Activated naive CD8-positive, alpha-beta T cell (primary cell): ENCODE measurements around the gene EXOC3L4.

Experiments
- H3K27ac Mint-ChIP-seq: one replicate; pipeline ENCODE4 v1.8.0; 2021; ENCODE audit warnings: mixed read lengths
- H3K27me3 Mint-ChIP-seq: one replicate; pipeline ENCODE4 v1.8.0; 2021; ENCODE audit warnings: mixed read lengths
- H3K36me3 Mint-ChIP-seq: one replicate; pipeline ENCODE4 v1.8.0; 2021; ENCODE audit warnings: mixed read lengths
- H3K4me1 Mint-ChIP-seq: one replicate; pipeline ENCODE4 v1.8.0; 2021; ENCODE audit warnings: low read depth, mixed read lengths
- H3K4me3 Mint-ChIP-seq: one replicate; pipeline ENCODE4 v1.8.0; 2021; ENCODE audit warnings: mild to moderate bottlenecking, mixed read lengths
- H3K9me3 Mint-ChIP-seq: one replicate; pipeline ENCODE4 v1.8.0; 2021; ENCODE audit warnings: low read depth, mixed read lengths

The EXOC3L4 gene

GRCh38 chr14:103096387-103096786, 1.9 kb downstream of the EXOC3L4 start:
- no peak overlapping the region for H3K4me3 Mint-ChIP-seq
- H3K36me3 Mint-ChIP-seq = no peaks in the 10 kb centered on the region
- no peaks in the 10 kb centered on the region for H3K4me1 Mint-ChIP-seq
- no peaks in the 10 kb centered on the region for H3K9me3 Mint-ChIP-seq
- no peak overlapping the region for H3K27ac Mint-ChIP-seq
- peaks cover 2% of the 10 kb centered on the region for H3K27me3 Mint-ChIP-seq

DNA sequence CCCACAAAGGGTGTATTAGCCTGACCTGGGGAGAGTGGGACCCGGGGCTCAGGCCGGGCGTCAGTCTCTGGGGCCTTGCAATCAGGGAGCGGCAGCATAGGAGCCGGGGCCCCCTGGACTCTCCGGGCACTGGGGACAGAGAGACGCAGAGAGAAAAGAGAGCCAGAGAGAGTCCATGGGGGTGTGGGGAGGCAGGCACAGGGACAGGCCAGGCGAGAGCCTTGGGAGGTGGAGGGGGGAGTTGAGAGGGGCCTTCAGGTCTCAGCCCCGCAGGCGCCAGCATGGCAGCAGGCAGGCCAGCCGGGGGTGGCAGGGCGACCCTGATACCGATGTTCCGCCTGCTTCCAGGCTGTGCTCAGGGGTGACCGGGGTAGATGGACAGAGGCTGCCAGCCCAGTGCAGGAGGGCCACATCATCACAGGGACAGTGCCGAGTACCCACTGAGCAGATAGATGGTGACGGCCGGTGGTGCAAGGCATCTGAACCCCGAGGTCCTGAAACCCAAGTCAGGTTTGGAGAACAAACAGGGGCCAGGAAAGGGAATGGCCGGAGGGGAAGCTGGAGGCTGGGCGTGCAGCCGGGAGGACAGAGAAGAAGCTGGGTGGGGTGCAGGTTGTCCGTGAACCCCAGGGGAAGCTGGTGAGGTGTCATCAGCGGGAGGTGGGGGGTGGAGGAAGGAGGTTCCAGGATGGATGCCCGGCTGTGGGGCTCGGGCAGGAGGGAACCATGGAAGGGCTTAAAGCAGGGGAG, 2.9 kb downstream of the EXOC3L4 start:
- H3K27me3 Mint-ChIP-seq = peaks cover 5% of the 10 kb centered on the region
- H3K4me3 Mint-ChIP-seq = no peak overlapping the region
- H3K27ac Mint-ChIP-seq = no peak overlapping the region
- H3K4me1 Mint-ChIP-seq = no peaks in the 10 kb centered on the region
- H3K36me3 Mint-ChIP-seq = no peaks in the 10 kb centered on the region
- no peaks in the 10 kb centered on the region for H3K9me3 Mint-ChIP-seq

DNA sequence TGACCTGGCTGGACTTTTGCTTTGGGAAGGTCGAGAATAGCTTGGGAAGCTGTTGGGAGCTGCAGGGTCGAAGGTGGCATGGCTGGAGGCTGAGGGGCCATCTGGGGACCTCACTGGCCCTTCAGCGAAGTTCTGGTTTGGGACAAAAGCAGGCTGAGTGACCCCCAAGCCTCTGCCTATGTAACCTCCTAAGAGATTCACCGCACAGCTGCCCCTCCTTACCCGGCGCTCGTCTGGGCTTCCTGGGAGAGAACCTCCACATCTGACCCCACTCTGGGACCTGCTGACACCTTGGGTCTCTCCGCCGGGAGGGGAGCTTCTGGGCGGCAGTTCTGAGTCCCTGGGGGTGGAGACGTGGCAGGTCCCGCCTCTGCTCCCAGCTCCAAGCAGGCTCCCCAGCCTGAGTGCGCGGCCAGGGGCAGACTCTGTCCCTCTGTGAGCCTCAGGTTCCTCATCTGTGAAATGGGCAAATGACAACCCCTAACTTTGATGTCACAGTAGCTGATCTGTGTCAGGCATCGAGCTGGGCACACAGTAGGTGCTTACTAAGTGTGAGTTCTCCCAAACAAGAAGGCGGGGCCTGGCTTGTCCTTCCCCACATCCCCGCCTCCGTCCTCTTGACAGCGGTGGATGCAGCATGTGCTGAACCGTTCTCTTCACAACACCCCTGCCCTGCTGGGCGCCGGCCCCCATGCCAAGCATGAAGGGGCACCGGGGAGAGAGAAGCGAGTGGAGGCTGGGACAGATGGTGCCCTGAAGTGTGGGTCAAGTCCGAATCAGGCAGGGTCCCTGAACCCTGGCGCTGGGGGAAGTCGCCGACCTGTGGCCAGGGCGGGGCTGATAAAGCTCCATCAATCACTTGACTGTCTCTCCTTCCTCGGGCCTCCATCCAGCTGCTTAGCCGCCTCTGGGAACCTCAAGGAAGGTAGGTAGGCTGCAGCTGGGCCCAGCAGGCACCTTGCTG, 3.8 kb downstream of the EXOC3L4 start:
- Mint-ChIP-seq H3K27me3 (peaks cover 5% of the 10 kb centered on the region), H3K27ac (no peak overlapping the region), H3K4me3 (no peak overlapping the region), H3K36me3 (no peaks in the 10 kb centered on the region), H3K4me1 (no peaks in the 10 kb centered on the region), H3K9me3 (no peaks in the 10 kb centered on the region)

- Mint-ChIP-seq H3K36me3 (no peaks in the 10 kb centered on the region), H3K27ac (no peak overlapping the region), H3K9me3 (no peaks in the 10 kb centered on the region), H3K4me1 (peaks cover 2% of the 10 kb centered on the region), H3K27me3 (peaks cover 9% of the 10 kb centered on the region), H3K4me3 (no peak overlapping the region)
Measured at GRCh38 chr14:103099081-103099732, 4.7 kb downstream of the EXOC3L4 start.

DNA sequence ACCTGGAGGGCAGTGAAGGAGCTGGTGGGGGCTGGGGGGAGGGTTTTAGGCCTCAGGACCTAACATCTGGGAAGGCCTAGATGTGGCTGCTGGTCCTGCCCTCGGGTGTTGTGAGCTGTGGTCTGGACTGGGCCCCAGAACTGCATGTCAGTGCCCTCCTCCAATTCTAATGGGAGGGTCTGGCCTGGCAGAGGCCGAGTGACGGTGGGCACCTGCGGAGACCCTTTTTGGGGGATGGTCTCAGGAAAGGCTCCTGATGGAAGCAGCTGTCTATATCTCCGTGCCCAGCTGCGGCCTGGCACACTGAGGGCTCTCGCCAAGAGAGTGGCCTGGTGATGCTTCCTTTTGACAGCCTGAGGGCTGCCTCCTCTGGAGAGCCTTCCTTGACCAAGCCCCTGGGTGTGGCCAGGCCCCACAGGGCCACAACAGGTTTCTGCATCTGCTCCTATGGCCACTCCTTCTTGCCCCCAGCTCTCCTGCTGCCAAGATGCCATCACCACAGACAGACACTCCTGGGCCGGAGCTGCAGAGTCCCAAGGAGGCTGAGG, 5.3 kb downstream of the EXOC3L4 start:
- Mint-ChIP-seq H3K27ac (no peak overlapping the region), H3K4me3 (no peak overlapping the region), H3K4me1 (peaks cover 3% of the 10 kb centered on the region), H3K36me3 (no peaks in the 10 kb centered on the region), H3K27me3 (peaks cover 9% of the 10 kb centered on the region), H3K9me3 (no peaks in the 10 kb centered on the region)

GRCh38 chr14:103100281-103101121, 6.0 kb downstream of the EXOC3L4 start:
- H3K27me3 Mint-ChIP-seq = peaks cover 13% of the 10 kb centered on the region
- H3K4me3 Mint-ChIP-seq = no peak overlapping the region
- peaks cover 7% of the 10 kb centered on the region for H3K4me1 Mint-ChIP-seq
- no peak overlapping the region for H3K27ac Mint-ChIP-seq
- H3K9me3 Mint-ChIP-seq = no peaks in the 10 kb centered on the region
- no peaks in the 10 kb centered on the region for H3K36me3 Mint-ChIP-seq

- H3K9me3 Mint-ChIP-seq = no peaks in the 10 kb centered on the region
- peaks cover 13% of the 10 kb centered on the region for H3K27me3 Mint-ChIP-seq
- no peak overlapping the region for H3K4me3 Mint-ChIP-seq
- H3K4me1 Mint-ChIP-seq = peaks cover 9% of the 10 kb centered on the region
- H3K27ac Mint-ChIP-seq = no peak overlapping the region
- no peaks in the 10 kb centered on the region for H3K36me3 Mint-ChIP-seq
Measured at GRCh38 chr14:103101257-103101962, 6.9 kb downstream of the EXOC3L4 start.

DNA sequence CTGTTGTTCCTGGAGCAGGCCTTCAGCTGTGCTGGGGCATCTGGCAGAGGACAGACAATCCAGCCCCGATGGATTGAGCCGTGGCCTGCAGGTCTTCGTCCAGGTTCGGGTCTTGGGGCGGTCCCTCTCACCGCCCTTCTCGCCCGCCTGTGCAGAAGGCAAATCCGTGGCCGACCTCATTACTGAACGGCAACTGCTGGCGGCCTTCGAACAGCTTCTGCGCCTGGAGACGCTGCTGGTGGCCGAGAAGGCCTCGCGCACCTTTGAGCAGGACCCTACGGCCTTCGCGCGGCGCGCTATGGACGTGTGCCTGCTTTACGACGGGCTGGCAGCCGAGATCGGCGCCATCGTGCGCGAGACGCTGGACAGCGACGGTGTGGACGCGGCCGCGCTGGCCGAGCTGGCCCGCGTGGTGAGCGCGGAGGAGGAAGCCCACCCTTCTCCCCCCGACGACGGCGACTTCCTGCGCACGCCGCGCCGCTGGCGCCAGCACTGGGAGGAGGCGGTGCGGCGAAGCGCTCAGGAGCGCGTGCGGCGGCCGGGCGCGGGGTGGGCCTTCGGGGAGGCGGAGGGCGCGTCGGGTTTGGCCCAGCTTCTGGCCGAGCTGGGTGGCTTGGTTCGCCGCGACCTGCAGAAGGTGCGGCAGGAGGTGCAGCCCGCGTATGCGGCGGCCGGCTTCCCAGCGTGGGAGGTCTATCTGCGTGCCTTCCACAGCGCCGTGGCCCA, 7.6 kb downstream of the EXOC3L4 start:
- H3K4me1 Mint-ChIP-seq = peaks cover 9% of the 10 kb centered on the region
- peaks cover 13% of the 10 kb centered on the region for H3K27me3 Mint-ChIP-seq
- H3K36me3 Mint-ChIP-seq = no peaks in the 10 kb centered on the region
- H3K27ac Mint-ChIP-seq = no peak overlapping the region
- no peak overlapping the region for H3K4me3 Mint-ChIP-seq
- no peaks in the 10 kb centered on the region for H3K9me3 Mint-ChIP-seq

DNA sequence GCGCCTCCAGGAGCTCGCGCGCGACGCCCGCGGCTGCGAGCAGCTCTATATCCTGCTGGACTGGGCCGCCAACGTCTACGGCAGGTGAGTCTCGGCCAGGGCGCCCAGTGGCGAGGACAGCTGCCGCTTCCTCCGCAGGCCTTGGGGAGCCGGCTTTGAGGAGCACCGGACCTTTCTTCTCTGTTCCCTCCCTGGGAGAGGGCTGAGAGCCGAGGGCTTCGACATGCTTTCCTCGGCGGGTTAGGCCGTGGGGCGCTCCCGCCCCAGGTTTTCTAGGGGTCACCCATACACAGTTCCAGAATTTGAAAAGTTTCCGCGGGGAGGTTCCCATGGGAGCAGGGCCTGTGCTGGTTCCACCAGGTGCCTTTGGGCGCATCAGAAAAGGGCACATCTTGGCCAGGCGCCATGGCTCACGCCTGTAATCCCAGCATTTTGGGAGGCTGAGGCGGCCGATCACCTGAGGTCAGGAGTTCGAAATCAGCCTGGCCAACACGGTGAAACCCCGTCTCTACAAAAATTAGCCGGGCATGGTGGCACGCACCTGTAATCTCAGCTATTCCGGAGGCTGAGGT, 8.2 kb downstream of the EXOC3L4 start:
- H3K9me3 Mint-ChIP-seq = no peaks in the 10 kb centered on the region
- no peaks in the 10 kb centered on the region for H3K36me3 Mint-ChIP-seq
- H3K27ac Mint-ChIP-seq = no peak overlapping the region
- H3K4me3 Mint-ChIP-seq = no peak overlapping the region
- peaks cover 13% of the 10 kb centered on the region for H3K27me3 Mint-ChIP-seq
- peaks cover 9% of the 10 kb centered on the region for H3K4me1 Mint-ChIP-seq

GRCh38 chr14:103103461-103104388, 9.2 kb downstream of the EXOC3L4 start:
- no peaks in the 10 kb centered on the region for H3K9me3 Mint-ChIP-seq
- no peak overlapping the region for H3K4me3 Mint-ChIP-seq
- peaks cover 9% of the 10 kb centered on the region for H3K4me1 Mint-ChIP-seq
- H3K27ac Mint-ChIP-seq = no peak overlapping the region
- H3K27me3 Mint-ChIP-seq = peaks cover 13% of the 10 kb centered on the region
- no peaks in the 10 kb centered on the region for H3K36me3 Mint-ChIP-seq

GRCh38 chr14:103104389-103104653, 9.8 kb downstream of the EXOC3L4 start:
- peaks cover 13% of the 10 kb centered on the region for H3K27me3 Mint-ChIP-seq
- peaks cover 9% of the 10 kb centered on the region for H3K4me1 Mint-ChIP-seq
- no peaks in the 10 kb centered on the region for H3K9me3 Mint-ChIP-seq
- H3K4me3 Mint-ChIP-seq = no peak overlapping the region
- no peaks in the 10 kb centered on the region for H3K36me3 Mint-ChIP-seq
- H3K27ac Mint-ChIP-seq = no peak overlapping the region

- Mint-ChIP-seq H3K27ac (no peak overlapping the region), H3K9me3 (no peaks in the 10 kb centered on the region), H3K4me3 (no peak overlapping the region), H3K36me3 (no peaks in the 10 kb centered on the region), H3K4me1 (peaks cover 9% of the 10 kb centered on the region), H3K27me3 (peaks cover 13% of the 10 kb centered on the region)
Measured at GRCh38 chr14:103104654-103105452, 10.3 kb downstream of the EXOC3L4 start.
